Neural progenitor cell (in vitro differentiated cells): Measurements from ENCODE around the gene XRCC1.

Experiments
- EZH2 ChIP-seq: fragments of 200-600 bp; sonication (generic); IDR thresholded peaks from 2 replicates; pipeline ENCODE4 v1.6.1; 2017; ENCODE audit warnings: antibody characterized with exemption, mild to moderate bottlenecking, moderate library complexity
- EZH2phosphoT487 ChIP-seq: fragments of 200-600 bp; sonication (generic); IDR thresholded peaks from 2 replicates; pipeline ENCODE4 v1.6.1; 2017; ENCODE audit warnings: antibody characterized with exemption
- TF ChIP-seq, protein P1 (sequence below): fragments of 200-600 bp; sonication (generic); IDR thresholded peaks from 2 replicates; pipeline ENCODE4 v1.5.1; 2017; ENCODE audit warnings: antibody characterized with exemption, mild to moderate bottlenecking

- TF ChIP-seq EZH2phosphoT487: no peak
- TF ChIP-seq, protein P1, sequence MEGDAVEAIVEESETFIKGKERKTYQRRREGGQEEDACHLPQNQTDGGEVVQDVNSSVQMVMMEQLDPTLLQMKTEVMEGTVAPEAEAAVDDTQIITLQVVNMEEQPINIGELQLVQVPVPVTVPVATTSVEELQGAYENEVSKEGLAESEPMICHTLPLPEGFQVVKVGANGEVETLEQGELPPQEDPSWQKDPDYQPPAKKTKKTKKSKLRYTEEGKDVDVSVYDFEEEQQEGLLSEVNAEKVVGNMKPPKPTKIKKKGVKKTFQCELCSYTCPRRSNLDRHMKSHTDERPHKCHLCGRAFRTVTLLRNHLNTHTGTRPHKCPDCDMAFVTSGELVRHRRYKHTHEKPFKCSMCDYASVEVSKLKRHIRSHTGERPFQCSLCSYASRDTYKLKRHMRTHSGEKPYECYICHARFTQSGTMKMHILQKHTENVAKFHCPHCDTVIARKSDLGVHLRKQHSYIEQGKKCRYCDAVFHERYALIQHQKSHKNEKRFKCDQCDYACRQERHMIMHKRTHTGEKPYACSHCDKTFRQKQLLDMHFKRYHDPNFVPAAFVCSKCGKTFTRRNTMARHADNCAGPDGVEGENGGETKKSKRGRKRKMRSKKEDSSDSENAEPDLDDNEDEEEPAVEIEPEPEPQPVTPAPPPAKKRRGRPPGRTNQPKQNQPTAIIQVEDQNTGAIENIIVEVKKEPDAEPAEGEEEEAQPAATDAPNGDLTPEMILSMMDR: no peak
- no peak for TF ChIP-seq EZH2
Observed at GRCh38 chr19:43546581-43546980, 28.7 kb downstream of the XRCC1 start.
